OCI-LY3 (cell line): ENCODE results near the gene MUC5B.

Experiments used
- H2AFZ ChIP-seq: fragments of 200-600, 300-600 bp; shearing (Covaris generic); 2 replicates; pipeline ENCODE4 v1.6.0; 2014; ENCODE audit warnings: antibody characterized with exemption, low read depth, low read length
- H3K27ac ChIP-seq: fragments of 200-600, 300-600 bp; sonication (generic); 2 replicates; pipeline ENCODE4 v1.5.1; 2014; ENCODE audit warnings: mild to moderate bottlenecking, low read length, moderate library complexity, mixed read lengths
- H3K27me3 ChIP-seq: fragments of 200-600, 300-600 bp; sonication (generic); 2 replicates; pipeline ENCODE4 v1.6.1; 2014; ENCODE audit warnings: low read depth, low read length, mixed read lengths
- H3K36me3 ChIP-seq: fragments of 200-600, 300-600 bp; sonication (generic); replicated peaks from 2 replicates; pipeline ENCODE3; 2014; ENCODE audit warnings: low read depth, low read length, mixed read lengths
- H3K4me1 ChIP-seq: fragments of 300-600, 200-600 bp; sonication (generic); 2 replicates; pipeline ENCODE4 v1.6.1; 2014; ENCODE audit warnings: low read length, mixed read lengths
- H3K4me2 ChIP-seq: fragments of 200-600, 300-600 bp; sonication (generic); 2 replicates; pipeline ENCODE4 v1.6.1; 2014; ENCODE audit warnings: low read length, mixed read lengths
- H3K4me3 ChIP-seq: fragments of 300-600, 200-600 bp; sonication (generic); 2 replicates; pipeline ENCODE4 v1.5.1; 2014; ENCODE audit warnings: antibody characterized with exemption, mild to moderate bottlenecking, low read length, moderate library complexity
- H3K79me2 ChIP-seq: fragments of 300-600, 200-600 bp; shearing (Covaris generic); 2 replicates; pipeline ENCODE4 v1.6.1; 2014; ENCODE audit warnings: mild to moderate bottlenecking, low read length, mixed read lengths
- H3K9ac ChIP-seq: fragments of 300-600, 200-600 bp; shearing (Covaris generic); 2 replicates; pipeline ENCODE4 v1.6.0; 2014; ENCODE audit warnings: mild to moderate bottlenecking, low read length, moderate library complexity
- H3K9me3 ChIP-seq: fragments of 200-600, 300-600 bp; shearing (Covaris generic); 2 replicates; pipeline ENCODE4 v1.6.1; 2014; ENCODE audit warnings: low read length, mixed read lengths; ENCODE audit not compliant: insufficient read depth
- H4K20me1 ChIP-seq: fragments of 200-600, 300-600 bp; sonication (generic); 2 replicates; pipeline ENCODE4 v1.6.1; 2016; ENCODE audit warnings: low read length, mixed read lengths; ENCODE audit not compliant: insufficient read depth
- EZH2phosphoT487 ChIP-seq: fragments of 200-600 bp; shearing (Covaris generic); IDR thresholded peaks from 2 replicates; pipeline ENCODE4 v1.6.1; 2018; ENCODE audit warnings: antibody characterized with exemption, mixed run types, low read depth
- TF ChIP-seq, protein P1 (sequence below): fragments of 200-600, 300-600 bp; sonication (generic); IDR thresholded peaks from 2 replicates; pipeline ENCODE4 v1.5.1; 2014; ENCODE audit warnings: antibody characterized with exemption, low read length, low read depth

The MUC5B gene

DNA sequence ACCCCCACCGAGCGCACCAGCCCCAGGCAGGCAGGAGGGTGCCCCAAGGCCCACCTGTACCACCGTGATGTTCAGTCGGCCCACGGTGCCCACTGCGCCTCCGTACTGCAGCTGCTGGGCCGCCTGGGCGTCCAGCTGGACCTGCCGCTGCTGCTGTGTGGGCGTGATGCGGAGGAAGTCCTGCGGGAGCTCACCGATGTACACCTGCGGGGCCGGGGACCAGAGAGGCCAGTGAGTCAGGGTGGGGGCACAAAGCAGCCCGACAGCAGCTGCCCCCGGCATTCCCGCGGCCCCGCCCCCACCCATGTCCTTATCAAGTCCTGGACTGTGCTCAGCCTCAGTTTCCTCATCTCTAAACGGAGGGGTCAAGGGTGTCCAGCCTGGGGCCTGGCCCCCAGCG lies 72.7 kb downstream of the MUC5B start:
- H3K36me3 ChIP-seq = no peaks in the 10 kb centered on the region
- no peak overlapping the region for H3K4me3 ChIP-seq
- TF ChIP-seq EZH2phosphoT487 = no peak
- TF ChIP-seq, protein P1, sequence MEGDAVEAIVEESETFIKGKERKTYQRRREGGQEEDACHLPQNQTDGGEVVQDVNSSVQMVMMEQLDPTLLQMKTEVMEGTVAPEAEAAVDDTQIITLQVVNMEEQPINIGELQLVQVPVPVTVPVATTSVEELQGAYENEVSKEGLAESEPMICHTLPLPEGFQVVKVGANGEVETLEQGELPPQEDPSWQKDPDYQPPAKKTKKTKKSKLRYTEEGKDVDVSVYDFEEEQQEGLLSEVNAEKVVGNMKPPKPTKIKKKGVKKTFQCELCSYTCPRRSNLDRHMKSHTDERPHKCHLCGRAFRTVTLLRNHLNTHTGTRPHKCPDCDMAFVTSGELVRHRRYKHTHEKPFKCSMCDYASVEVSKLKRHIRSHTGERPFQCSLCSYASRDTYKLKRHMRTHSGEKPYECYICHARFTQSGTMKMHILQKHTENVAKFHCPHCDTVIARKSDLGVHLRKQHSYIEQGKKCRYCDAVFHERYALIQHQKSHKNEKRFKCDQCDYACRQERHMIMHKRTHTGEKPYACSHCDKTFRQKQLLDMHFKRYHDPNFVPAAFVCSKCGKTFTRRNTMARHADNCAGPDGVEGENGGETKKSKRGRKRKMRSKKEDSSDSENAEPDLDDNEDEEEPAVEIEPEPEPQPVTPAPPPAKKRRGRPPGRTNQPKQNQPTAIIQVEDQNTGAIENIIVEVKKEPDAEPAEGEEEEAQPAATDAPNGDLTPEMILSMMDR = no peak
- peaks cover 7% of the 10 kb centered on the region; the same call in 1 of the 2 replicates for H3K79me2 ChIP-seq
- H3K4me1 ChIP-seq = no peaks in the 10 kb centered on the region
- no peak overlapping the region for H3K27ac ChIP-seq
- no peak overlapping the region for H3K4me2 ChIP-seq
- H3K27me3 ChIP-seq = no peaks in the 10 kb centered on the region
- H2AFZ ChIP-seq = no peak overlapping the region
- no peak overlapping the region for H3K9ac ChIP-seq
- H4K20me1 ChIP-seq = peaks cover 2% of the 10 kb centered on the region; the same call in 1 of the 2 replicates
- H3K9me3 ChIP-seq = no peaks in the 10 kb centered on the region

DNA sequence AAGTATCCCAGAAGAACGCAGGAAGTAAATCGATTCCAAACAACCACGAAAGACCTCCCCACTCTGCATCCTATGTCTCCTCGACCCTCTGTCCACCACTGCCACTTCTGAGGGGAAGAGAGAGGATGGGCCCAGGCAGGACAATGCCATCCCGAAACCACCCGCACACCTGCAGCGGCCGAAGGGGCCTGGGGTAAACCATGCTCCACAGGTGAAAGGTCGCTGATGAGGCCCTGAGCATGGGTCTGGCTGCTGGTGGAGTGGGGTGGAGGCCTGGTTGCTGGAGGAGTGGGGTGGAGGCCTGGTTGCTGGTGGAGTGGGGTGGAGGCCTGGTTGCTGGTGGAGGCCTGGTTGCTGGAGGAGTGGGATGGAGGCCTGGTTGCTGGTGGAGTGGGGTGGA lies 73.4 kb downstream of the MUC5B start:
- Histone ChIP-seq H3K9me3 (no peaks in the 10 kb centered on the region), H3K4me3 (no peak overlapping the region), H3K4me2 (no peak overlapping the region), H3K36me3 (no peaks in the 10 kb centered on the region), H4K20me1 (peaks cover 4% of the 10 kb centered on the region; the same call in 1 of the 2 replicates), H3K27me3 (no peaks in the 10 kb centered on the region), H3K4me1 (no peaks in the 10 kb centered on the region), H3K9ac (no peak overlapping the region), H3K27ac (no peak overlapping the region), H3K79me2 (peaks cover 10% of the 10 kb centered on the region; the same call in 1 of the 2 replicates), H2AFZ (no peak overlapping the region)
- TF ChIP-seq, protein P1 = no peak
- TF ChIP-seq EZH2phosphoT487 = no peak

DNA sequence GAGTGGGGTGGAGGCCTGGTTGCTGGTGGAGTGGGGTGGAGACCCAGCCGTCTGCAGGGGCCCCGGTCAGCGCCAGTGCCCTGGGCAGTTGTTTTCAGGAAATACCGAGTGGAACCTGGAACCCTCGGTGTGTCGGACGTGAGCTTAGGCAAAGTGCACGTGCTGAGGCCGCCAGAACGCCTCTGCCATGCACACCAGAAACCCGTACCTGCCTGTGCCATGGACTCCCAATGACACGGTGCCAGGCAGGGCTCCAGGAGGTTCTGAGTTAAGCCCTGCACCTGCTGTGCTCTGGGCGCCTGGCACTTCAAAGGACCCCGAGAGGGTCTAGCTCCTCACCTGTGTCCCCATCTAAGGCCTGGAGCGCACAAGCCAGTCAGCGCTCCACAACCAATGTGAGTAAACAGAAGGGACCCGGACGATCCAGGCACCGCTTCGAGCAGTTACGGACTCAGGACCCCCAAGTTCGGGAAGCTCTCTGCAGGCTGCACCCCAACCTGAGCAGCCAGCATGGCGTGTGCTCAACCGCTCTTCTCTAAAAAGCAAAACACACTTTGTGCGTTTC lies 74.2 kb downstream of the MUC5B start:
- Histone ChIP-seq H3K9me3 (no peaks in the 10 kb centered on the region), H3K27ac (no peak overlapping the region), H3K4me1 (no peaks in the 10 kb centered on the region), H3K4me3 (no peak overlapping the region), H3K79me2 (peaks cover 15% of the 10 kb centered on the region; the same call in 1 of the 2 replicates), H3K4me2 (no peak overlapping the region), H3K9ac (no peak overlapping the region), H3K27me3 (no peaks in the 10 kb centered on the region), H3K36me3 (no peaks in the 10 kb centered on the region), H4K20me1 (peaks cover 4% of the 10 kb centered on the region; the same call in 1 of the 2 replicates), H2AFZ (no peak overlapping the region)
- TF ChIP-seq, protein P1 = no peak
- TF ChIP-seq EZH2phosphoT487 = no peak

DNA sequence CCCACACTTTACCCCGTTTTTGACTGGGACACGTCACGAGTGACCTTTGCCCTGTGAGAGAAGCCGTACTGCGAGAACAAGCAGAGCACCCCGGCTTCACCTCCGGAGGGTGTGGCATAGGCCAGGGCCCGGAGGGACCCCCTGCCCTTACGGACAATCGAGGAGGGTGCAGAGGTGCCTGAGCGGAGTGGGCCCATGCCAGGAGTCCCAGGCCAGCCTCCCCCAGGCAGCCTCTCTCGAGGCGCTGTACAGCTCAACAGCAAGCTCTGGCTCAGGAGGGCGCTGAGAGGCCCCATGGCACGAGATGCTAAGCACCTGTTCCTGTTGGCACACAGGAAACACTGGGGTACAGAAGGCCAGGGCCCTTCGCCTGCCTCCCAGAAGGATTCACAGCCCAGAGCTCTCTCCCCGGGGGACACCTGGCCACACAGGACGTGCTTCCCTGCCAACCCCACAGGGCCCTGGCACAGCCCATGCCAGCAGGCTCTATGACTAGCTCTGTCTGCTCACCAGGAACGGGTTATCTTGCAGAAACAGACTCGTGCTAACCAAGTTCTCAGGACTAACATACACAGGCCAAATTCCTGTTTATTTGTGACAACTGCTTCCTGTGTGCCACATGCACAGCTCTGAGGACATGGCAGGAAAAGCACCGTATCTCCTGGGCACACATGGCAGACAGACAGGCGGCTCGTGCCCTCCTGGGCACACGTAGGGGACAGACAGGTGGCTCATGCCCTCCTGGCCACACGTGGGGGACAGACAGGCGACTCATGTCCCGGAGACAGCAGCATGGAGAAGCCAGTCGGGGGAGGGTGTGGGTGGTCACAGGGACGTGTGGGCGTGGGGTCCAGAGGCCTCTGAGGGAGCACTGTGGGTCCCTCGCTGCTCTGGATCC lies 75.0 kb downstream of the MUC5B start:
- Histone ChIP-seq H3K27ac (no peak overlapping the region), H2AFZ (no peak overlapping the region), H3K4me2 (no peak overlapping the region), H3K79me2 (peaks cover 22% of the 10 kb centered on the region; the same call in 1 of the 2 replicates), H4K20me1 (peaks cover 10% of the 10 kb centered on the region), H3K9me3 (no peaks in the 10 kb centered on the region), H3K4me1 (no peaks in the 10 kb centered on the region), H3K4me3 (no peak overlapping the region), H3K9ac (no peak overlapping the region), H3K36me3 (no peaks in the 10 kb centered on the region), H3K27me3 (no peaks in the 10 kb centered on the region)
- TF ChIP-seq, protein P1 = no peak
- no peak for TF ChIP-seq EZH2phosphoT487
